Fibroblast of the conjunctiva (primary cell): ENCODE measurements around the gene PRMT7.

Source experiments
- DNase-seq: peaks from one replicate; pipeline ENCODE4 v3.0.0-alpha.2; 2010; ENCODE audit warnings: low read depth

The PRMT7 gene

GRCh38 chr16:68348639-68349445 lies 38.0 kb downstream of the PRMT7 start:
- no peak for DNase-seq

DNA sequence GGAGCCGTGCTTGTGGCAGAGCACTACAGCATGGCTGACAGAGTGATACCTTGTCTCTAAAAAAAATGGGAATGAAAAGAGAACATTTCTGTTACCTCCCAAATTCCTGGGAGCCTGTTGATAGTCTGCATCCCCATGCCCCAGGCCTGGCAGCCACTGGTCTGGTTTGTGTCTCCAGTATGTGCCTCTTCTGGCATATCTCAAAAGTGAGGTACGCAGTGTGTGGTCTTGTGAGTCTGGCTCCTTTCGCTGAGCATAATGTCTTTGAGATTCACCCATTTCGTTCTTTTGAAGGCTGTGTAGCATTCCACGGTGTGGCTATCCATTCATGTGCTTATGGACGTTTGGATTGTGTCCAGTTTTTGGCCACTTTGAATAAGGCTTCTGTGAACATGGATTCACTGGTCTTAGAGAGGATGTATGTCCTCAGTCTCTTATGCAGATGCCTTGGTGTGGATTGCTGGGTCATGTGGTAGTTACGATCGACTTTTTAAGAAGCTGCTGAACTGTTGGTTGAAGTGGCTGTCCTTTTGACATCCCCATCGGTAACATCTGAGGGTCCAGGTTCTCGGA lies 39.1 kb downstream of the PRMT7 start:
- no peak for DNase-seq

DNA sequence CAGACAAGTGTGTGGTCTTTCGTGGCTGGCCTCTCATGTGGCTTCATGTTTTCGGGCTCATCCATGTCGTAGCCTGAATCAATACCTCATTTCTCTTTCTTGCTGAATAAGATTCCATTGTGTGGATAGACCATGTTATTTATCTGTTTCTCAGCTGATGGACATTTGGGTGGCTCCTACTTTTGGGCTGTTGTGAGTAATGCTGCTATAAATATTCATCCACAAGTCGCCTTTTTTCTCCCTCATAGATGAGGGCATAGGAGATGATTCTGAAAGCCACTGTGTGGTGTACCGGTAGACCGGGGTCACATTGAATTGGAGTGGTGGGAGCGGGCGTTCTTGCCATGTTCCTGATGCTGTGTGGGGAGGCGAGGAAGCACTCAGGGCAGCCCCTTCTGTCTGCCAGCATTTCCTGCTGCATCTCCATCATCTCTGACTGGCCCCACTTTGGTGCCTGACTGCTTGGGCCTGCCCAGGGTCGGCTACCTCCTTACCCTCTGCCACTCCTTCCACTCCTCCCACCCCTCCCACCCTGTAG lies 40.1 kb downstream of the PRMT7 start:
- DNase-seq = no peak

GRCh38 chr16:68351463-68351862 lies 40.6 kb downstream of the PRMT7 start:
- no peak for DNase-seq

DNA sequence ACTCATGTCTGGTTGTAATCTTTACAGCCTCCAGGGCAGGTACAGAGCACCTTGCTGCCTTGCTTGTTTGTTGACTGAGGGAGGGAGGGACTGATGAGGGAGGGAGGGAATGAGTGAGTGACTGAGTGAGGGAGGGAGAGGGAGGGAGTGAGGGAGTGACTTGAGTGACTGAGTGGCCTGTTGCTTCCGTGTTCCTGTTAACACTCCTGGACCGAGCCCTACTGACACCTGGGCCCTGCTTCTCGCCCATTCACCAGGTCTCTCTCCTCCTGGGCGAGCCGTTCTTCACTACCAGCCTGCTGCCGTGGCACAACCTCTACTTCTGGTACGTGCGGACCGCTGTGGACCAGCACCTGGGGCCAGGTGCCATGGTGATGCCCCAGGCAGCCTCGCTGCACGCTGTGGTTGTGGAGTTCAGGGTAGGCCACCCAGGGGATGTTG lies 41.2 kb downstream of the PRMT7 start:
- DNase-seq = no peak

- no peak for DNase-seq
These were observed 42.5 kb downstream of the PRMT7 start for GRCh38 chr16:68353366-68353765.

DNA sequence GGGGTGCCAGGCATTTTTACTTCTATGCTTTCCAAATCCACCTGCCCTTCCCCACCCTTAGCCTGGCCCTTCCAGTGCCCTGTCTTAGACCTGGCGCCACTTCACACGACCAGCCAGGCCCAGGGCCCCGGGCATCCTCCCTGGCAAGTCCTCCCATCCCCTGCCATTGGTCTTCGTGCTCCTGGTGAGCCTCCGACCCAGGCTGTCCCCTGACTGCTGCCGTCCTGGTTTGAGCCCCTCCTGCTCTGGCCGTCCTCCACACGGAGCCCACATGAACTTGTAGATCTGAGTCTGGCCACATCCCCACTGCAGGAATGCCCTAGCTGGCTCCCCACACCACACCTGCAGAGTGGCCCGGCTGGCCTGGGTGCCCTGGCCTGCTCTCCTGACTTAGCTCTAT lies 44.0 kb downstream of the PRMT7 start:
- DNase-seq = no peak

- DNase-seq = no peak
These were observed 44.8 kb downstream of the PRMT7 start for GRCh38 chr16:68355447-68356248.

DNA sequence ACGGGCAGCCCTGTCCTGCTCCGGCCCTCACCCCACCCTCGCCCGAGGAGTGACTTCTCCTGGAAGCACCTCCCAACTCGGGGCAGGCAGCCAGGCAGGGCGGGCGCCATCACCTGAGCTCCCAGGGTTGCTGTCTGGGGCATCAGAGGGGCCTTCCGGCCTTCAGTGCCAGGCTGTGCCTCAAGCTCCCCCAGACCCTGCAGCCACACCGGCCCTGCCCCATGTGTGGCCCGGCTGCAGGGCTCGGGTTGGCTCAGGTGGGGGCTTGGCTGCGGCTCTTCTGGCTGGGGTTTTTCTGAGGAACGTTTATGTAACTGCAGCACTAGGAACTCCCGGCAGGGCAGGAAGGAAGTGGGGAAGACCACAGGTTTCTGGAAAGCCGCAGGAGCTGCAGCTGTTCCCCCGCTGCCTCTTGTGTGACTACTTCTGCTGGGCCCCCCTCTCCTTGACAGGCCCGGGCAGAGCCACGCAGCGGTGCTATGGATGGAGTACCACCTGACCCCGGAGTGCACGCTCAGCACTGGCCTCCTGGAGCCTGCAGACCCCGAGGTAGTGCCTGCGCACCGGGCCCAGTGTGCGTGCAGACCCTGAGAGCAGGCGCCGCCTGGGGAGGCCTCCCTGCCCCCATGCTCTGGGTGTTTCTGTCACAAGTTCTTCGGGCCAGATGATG lies 45.6 kb downstream of the PRMT7 start:
- no peak for DNase-seq

DNA sequence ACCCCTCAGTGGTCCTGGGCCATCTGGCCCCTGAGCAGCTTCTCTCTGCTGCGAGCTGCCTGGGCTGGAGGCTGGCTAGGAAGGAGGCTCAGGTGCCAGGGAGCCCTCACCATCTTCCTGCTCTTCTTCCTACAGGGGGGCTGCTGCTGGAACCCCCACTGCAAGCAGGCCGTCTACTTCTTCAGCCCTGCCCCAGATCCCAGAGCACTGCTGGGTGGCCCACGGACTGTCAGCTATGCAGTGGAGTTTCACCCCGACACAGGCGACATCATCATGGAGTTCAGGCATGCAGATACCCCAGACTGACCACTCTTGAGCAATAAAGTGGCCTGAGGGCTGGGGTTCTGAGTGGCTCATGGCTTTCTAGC lies 46.1 kb downstream of the PRMT7 start:
- no peak for DNase-seq

DNA sequence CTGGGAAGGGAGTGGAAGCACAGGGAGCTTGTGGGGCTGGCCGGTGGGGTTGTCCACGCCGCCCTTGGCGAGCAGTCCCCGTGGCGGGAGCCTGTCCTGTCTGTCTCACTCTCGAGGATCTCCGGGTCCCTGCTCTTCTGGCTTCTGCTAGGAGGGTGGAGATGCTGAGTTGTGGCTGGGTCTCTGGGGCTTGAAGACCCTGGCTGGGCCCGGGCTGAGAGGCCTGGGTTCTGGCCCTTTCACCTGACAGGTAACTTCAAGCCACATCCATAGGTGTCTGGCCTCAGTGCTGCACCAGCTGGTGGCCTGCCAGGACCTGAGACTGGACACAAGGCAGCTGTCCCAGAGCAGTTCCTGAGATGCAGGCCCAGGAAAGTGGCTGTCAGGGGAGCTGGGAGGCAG lies 46.7 kb downstream of the PRMT7 start:
- no peak for DNase-seq

- DNase-seq = no peak
These were observed 47.1 kb downstream of the PRMT7 start for GRCh38 chr16:68357923-68358322.

DNA sequence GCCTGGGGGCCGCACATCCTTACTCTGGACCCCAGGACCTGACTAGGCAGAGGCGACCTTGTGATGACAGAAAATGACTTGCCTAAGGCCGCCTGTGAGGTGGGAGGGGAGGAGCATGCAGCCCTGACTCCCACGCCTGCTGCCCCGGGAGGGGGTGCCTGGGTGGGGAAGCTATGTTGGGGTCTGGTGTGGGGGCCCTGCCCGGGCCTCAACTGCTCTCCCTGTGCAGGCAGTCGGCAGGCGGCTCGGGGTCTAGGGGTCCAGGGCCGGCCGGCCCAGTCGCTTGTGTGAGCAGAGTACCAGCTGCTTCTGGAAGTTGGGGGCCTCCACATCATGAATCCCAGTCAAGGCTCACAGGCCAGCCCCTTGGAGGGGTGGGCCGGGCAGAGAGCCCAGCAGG lies 48.1 kb downstream of the PRMT7 start:
- DNase-seq = no peak

GRCh38 chr16:68359398-68360191 lies 48.8 kb downstream of the PRMT7 start:
- DNase-seq = no peak

DNA sequence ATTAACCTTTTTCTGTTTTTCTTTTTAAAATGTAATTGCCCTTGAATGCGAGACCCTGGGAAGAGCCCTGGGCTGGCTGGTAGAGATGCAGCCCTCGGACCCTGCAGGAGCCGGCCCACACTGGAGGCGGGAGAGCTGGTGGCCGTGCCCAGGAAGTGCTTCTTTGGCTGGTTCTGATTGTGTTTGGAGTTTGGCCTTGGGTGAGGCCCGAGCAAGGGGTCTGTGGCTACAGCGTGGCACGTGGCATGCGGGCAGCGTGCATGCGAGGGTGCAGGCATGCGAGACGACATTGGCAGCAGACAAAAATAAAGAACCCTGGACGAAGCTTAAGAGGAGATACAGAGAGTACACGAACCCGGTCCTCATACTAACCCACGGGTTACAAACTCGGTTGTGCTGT lies 49.7 kb downstream of the PRMT7 start:
- no peak for DNase-seq

DNA sequence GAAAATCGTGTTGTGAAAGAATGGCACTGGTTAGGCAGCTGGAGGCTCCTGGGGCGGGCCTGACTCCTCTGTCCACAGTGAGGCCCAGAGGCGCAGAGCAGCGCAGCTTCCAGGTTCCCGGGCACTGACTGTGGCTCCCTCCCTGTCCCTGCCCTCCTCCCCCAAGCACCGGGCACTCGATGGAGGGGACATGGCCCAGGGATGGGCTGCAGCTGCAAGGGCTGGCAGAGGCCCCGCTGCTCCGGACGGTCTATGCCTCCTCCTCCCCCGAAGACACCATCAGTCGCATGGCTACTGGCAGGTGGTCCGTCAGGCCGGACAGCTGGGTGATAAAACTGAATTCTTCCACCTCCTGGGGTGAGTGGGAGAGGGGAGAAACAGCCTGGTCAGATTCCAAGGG lies 50.1 kb downstream of the PRMT7 start:
- DNase-seq = no peak

GRCh38 chr16:68361485-68361884 lies 50.7 kb downstream of the PRMT7 start:
- DNase-seq = no peak

- DNase-seq = no peak
These were observed 51.6 kb downstream of the PRMT7 start for GRCh38 chr16:68362262-68362913.

DNA sequence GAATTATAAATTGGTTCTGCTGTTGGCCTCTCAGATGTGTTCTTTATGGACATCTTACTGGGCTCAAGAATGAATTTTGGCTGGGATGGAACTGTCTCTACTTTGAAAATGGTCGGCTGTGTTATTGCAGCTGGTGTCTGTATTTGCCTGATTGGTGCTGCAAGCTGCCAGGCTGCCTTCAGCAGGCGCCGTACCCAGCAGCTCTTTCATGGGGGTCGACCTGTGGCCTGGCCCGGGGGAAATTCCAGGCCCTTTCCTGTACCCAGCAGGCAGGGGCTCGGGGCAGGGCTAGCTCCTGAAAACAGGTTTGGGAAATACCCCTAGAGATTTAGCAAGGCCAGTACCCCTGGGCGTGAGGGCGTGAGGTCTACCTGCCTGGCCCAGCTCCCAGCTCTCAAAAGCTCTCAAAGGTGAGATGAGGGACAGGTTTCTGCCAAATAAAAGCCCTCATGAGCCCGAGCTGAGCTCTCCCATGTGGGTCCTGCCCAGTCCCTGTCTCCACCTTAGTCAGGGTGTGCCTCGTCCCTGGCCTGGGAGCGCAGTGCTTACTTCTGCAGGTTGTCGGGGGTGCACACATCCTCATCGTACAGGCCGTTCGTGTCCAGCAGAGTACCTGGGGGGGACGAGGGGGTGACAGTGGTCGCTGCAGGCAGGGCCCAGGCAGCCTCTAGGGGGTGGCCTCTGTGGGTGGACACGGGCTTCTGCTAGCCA lies 52.3 kb downstream of the PRMT7 start:
- no peak for DNase-seq
